H1 (cell line): ENCODE results near the gene PRSS16. TPM values are rescaled to one million over a fixed set of nuclear protein-coding genes. Genes with fewer than 3 reads are reported as not detected.

Source experiments
- E2F6 ChIP-seq: IDR thresholded peaks from 2 replicates; pipeline ENCODE4 v1.6.1; 2012; ENCODE audit warnings: inconsistent platforms
- SRF ChIP-seq: IDR thresholded peaks from 2 replicates; pipeline ENCODE4 v1.6.1; 2011; ENCODE audit warnings: mild to moderate bottlenecking, low read depth, low read length, moderate library complexity
- TAF1 ChIP-seq: IDR thresholded peaks from 2 replicates; pipeline ENCODE4 v1.6.1; 2011; ENCODE audit warnings: mild to moderate bottlenecking, low read depth, low read length
- TAF7 ChIP-seq: optimal IDR thresholded peaks from 2 replicates; pipeline ENCODE3; 2011; ENCODE audit warnings: low read depth, mild to moderate bottlenecking, inconsistent platforms, low read length, moderate library complexity, borderline replicate concordance
- TCF12 ChIP-seq: IDR thresholded peaks from 2 replicates; pipeline ENCODE4 v1.6.1; 2011; ENCODE audit warnings: low read depth, mild to moderate bottlenecking, low read length
- YY1 ChIP-seq: IDR thresholded peaks from 2 replicates; pipeline ENCODE4 v1.6.1; 2011; ENCODE audit warnings: low read depth, mild to moderate bottlenecking, low read length
- polyA plus RNA-seq, 7 experiments: library from polyadenylated mRNA; depleted of rRNA in 3 of 7; stranded (reverse) in 5 of 7; unstranded in 2 of 7; fragments of >200 nt in 5 of 7; fragments of 200-250 nt in 2 of 7; gene quantifications; 1 replicate in 5 of 7; 2 replicates in 1 of 7; 4 replicates in 1 of 7; pipeline versions ENCODE4 v1.2.1 to v1.2.3, GENCODE V29; 2011 to 2013; ENCODE audit warnings: missing spikeins in 2 of 7, mixed read lengths in 2 of 7
- total RNA-seq: library from RNA; stranded (reverse); fragmentation: NEBNext Ultra II Directional; extraction: Animal tissue kit (Norgen Biotek cat#: 25700); gene quantifications from 2 replicates; pipeline ENCODE4 v1.2.1, GENCODE V29; 2021
- TF ChIP-seq, protein P1 (sequence below): IDR thresholded peaks from 2 replicates; pipeline ENCODE4 v1.6.1; 2012; ENCODE audit warnings: low read length, inconsistent platforms

PRSS16 gene
- total and polyA plus RNA-seq, 2 of the 8 experiments (the other 6 are each of a cell fraction or from before 2014, with no cell fraction given): 20.2 to 38.9 TPM

DNA sequence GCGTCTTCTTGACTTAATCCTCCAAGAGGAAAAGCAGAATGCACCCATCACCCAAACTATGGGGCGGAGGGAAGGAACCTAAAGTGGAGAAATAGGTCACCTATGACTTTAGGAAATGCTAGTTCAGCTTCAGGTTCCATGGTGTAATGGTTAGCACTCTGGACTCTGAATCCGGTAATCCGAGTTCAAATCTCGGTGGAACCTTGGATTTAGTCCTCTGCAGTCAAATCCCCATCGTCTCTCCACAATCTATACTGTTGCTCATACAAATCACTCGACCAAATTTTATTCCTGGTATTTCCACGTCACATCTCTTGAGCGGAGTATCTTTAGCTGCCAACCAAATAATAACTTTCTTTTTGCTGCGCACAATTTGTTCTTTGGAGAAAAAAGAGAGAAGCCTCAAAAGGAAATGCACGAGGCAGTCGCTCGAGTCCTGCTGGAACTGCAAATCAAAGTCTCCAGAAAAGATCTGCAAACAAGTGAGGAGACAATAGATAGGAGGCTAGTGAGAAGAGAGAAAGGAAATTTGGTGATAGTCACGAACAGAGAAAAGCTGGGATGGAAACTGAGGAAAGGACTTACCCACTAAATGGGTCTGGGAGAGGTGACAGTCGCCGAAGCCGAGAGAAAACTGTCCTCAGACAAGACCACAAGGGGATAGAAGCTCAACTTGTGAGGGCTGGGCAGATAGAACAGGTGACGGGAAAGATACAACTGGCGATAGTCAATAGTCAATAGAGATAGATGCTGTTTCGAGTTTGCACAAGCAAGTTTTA is 48.0 kb downstream of the PRSS16 start (continued):
- TF ChIP-seq TAF1: no peak
- TF ChIP-seq, protein P1, sequence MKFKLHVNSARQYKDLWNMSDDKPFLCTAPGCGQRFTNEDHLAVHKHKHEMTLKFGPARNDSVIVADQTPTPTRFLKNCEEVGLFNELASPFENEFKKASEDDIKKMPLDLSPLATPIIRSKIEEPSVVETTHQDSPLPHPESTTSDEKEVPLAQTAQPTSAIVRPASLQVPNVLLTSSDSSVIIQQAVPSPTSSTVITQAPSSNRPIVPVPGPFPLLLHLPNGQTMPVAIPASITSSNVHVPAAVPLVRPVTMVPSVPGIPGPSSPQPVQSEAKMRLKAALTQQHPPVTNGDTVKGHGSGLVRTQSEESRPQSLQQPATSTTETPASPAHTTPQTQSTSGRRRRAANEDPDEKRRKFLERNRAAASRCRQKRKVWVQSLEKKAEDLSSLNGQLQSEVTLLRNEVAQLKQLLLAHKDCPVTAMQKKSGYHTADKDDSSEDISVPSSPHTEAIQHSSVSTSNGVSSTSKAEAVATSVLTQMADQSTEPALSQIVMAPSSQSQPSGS: peak; percentile 76; the same call in 1 of the 2 replicates
- TF ChIP-seq TAF7: no peak
- peak; percentile 53; the same call in 1 of the 2 replicates for TF ChIP-seq E2F6
- TF ChIP-seq TCF12: 0 out of 2 replicates have a peak, but pooled peaks have one; percentile 20
- peak; percentile 53; the same call in 1 of the 2 replicates for TF ChIP-seq YY1
- TF ChIP-seq SRF: no peak
